Ovary (tissue), 9 donors: ENCODE measurements around the gene ERO1A. TPM values are rescaled to one million over a fixed set of nuclear protein-coding genes. Genes with fewer than 3 reads are reported as not detected.

Experiments used
- DNase-seq, 5 donors: peaks; one replicate each; pipeline ENCODE4 v3.0.0-alpha.2; 2019 to 2020
- H3K27ac ChIP-seq, 2 donors: fragments of 200-600 bp; one replicate each; pipeline versions ENCODE4 v1.5.1 to v1.8.0; 2019 to 2022
- H3K27me3 ChIP-seq: fragments of 200-600 bp; one replicate; pipeline ENCODE4 v1.8.0; 2022
- H3K36me3 ChIP-seq: fragments of 200-600 bp; sonication (generic); one replicate; pipeline ENCODE4 v1.5.1; 2019
- H3K4me1 ChIP-seq: one replicate; pipeline ENCODE4 v1.8.1; 2013; ENCODE audit warnings: mild to moderate bottlenecking, moderate library complexity; ENCODE audit not compliant: insufficient read depth
- H3K4me3 ChIP-seq: fragments of 200-600 bp; sonication (generic); one replicate; pipeline ENCODE4 v1.5.1; 2017
- H3K9me3 ChIP-seq, 2 donors: fragments of 200-600 bp in 1 of 2; sonication (generic) in 1 of 2; one replicate each; pipeline versions ENCODE4 v1.5.1 to v1.8.1; 2013 to 2019; ENCODE audit warnings: mild to moderate bottlenecking in 1 of 2, moderate library complexity in 1 of 2
- CTCF ChIP-seq, 3 donors: fragments of 450-650 bp in 2 of 3; fragments of 200-600 bp in 1 of 3; IDR thresholded peaks; one replicate each; pipeline versions ENCODE4 v1.5.1 to v1.8.0; 2016 to 2022; ENCODE audit warnings: antibody characterized with exemption in 3 of 3, mild to moderate bottlenecking in 1 of 3
- EP300 ChIP-seq: sonication (generic); formaldehyde crosslinking; IDR thresholded peaks from one replicate; pipeline ENCODE4 v1.6.1; 2017; ENCODE audit warnings: antibody characterized with exemption
- POLR2A ChIP-seq: fragments of 450-650 bp; IDR thresholded peaks from one replicate; pipeline ENCODE4 v1.6.1; 2017; ENCODE audit warnings: antibody characterized with exemption, mild to moderate bottlenecking, moderate library complexity
- WGBS, 3 donors: extraction: QIAGEN DNeasy Blood & Tissue Kit in 1 of 3; methylation state at CpG; one replicate each; pipeline versions ENCODE4 v1.1.5 to v1.1.7; 2013 to 2017; 5-methylcytosine and 5-hydroxymethylcytosine counted together
- intact Hi-C, 4 donors: fragments of 100-400 bp; cut with DNase I; formaldehyde crosslinking; loops; one replicate each; pipeline versions ENCODE4 v1.11.0 to v1.15.1; 2022 to 2023
- polyA plus RNA-seq, 2 donors: library from polyadenylated mRNA; stranded (reverse); fragments of 200-250 nt in 1 of 2; fragments of 350-450 nt in 1 of 2; fragmentation: Illumina TruSeq in 1 of 2; extraction: RNeasy Lipid Tissue Mini Kit (QIAGEN cat#74804) in 1 of 2; gene quantifications; one replicate each; pipeline ENCODE4 v1.2.3, GENCODE V29; 2013 to 2014
- total RNA-seq, 7 donors: library from RNA; depleted of rRNA in 2 of 7; stranded (reverse); fragments of >200 nt in 2 of 7; fragmentation: NEBNext Ultra II Directional in 3 of 7; extraction: Animal tissue kit (Norgen Biotek cat#: 25700) in 3 of 7; gene quantifications; one replicate each; pipeline versions ENCODE4 v1.1.0 to v1.2.4, GENCODE V29; 2016 to 2023
- donor health status: DM: no; HTN: no; CAD: no; lungs with moderate emphysema.
- donor health status: DM: no; HTN: no; CAD: no.
- donor health status: Bipolar disorder and iron deficiency.
- donor health status: DM: yes; HTN: yes; CAD: no.
- donor health status: DM: no; HTN: no; CAD: no.
- donor health status: DM: yes; HTN: yes; CAD: no.

Gene ERO1A
- total and polyA plus RNA-seq, 9 donors, result 6.5 to 30.6 (median 21.2) TPM

- intact Hi-C loops, result no loop called here
- no peaks in the 10 kb centered on the region for H3K27me3 ChIP-seq
- no peak overlapping the region for H3K27ac ChIP-seq
- no peak for DNase-seq
- no peaks in the 10 kb centered on the region for H3K9me3 ChIP-seq
- WGBS, 3 donors, result 73 to 79% (median 74%) methylated on average over 3 of the region's 3 CpGs
- no peaks in the 10 kb centered on the region for H3K36me3 ChIP-seq
- H3K4me1 ChIP-seq, result peaks cover 3% of the 10 kb centered on the region
- TF ChIP-seq CTCF (IDR thresholded peaks at IDR 0.05) (no peak), EP300 (no peak), POLR2A (no peak)
- H3K4me3 ChIP-seq, result no peak overlapping the region
These were observed 7.9 kb upstream of the ERO1A start for GRCh38 chr14:52703225-52703624.

DNA sequence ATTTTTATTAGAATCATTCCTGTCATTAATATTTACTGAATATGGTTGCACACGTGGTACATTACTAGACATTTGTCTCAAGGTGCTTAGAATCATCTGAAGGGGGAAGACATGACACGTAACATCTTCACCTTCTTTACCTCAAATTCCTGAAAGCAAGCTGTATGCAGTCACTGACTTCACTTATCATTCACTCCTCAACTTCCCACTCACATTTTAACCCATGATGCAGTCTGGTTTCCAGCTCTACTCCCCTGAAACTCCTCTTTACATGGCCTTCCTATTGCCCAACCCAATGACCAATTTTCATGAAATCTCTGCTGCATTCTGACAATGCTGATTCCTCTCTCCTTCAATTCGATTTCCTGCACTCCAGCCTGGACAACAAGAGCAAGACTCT, 5.9 kb upstream of the ERO1A start:
- Histone ChIP-seq H3K27ac (no peak overlapping the region), H3K27me3 (no peaks in the 10 kb centered on the region), H3K4me1 (no peaks in the 10 kb centered on the region), H3K36me3 (no peaks in the 10 kb centered on the region), H3K9me3 (no peaks in the 10 kb centered on the region), H3K4me3 (no peak overlapping the region)
- intact Hi-C loops, result no loop called here
- 70 to 75% (median 75%) methylated on average over 3 of the region's 3 CpGs for WGBS, 3 donors
- DNase-seq, result no peak
- no peak for TF ChIP-seq POLR2A
- TF ChIP-seq CTCF (IDR thresholded peaks at IDR 0.05), result no peak
- no peak for TF ChIP-seq EP300

- intact Hi-C loops, result no loop called here
- 36 to 41% (median 39%) methylated on average over 2 of the region's 2 CpGs for WGBS, 3 donors
These were observed 5.4 kb upstream of the ERO1A start for GRCh38 chr14:52700701-52701172.

DNA sequence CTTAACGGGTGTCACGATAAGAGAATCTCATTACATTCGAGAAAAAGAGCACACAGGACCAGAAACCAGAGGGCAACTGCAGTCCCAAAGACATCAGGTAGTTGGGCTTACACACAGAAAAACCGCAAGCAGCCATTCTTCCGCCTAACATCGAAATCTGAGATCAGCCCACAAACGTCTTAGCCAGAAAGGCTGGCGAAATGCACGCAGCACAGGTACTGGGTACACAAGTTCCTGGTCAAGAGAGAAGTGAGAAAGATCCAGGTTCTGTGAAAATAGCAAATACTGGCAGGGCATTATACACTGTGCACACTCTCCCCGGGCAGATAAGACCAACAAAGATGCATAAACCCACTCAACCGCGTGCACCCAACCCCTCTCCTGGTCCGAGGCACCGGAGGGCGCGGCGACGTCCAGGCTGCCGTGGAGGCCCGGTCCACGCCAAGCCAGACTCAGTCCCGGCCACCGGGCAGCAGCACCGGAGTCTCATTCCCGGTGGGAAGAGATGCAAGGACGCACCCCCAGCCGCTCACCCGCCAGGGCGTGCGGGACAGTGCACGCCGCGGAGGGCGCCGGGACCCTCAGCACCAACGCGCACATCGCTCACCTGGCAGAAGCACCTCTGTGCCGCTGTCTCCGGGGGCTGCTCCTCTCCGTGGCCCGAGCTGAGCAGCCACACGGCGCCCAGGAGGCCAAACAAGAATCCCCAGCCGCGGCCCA, 437 bp downstream of the ERO1A start:
- Histone ChIP-seq H3K36me3 (no peaks in the 10 kb centered on the region), H3K27ac (peak overlapping the region; percentile 72 to 92), H3K27me3 (no peaks in the 10 kb centered on the region), H3K4me3 (peak overlapping the region; percentile 76), H3K9me3 (no peaks in the 10 kb centered on the region), H3K4me1 (peaks cover 2% of the 10 kb centered on the region)
- peak in 3 of 5 donors; percentile 26 to 46 (median 31) for DNase-seq
- TF ChIP-seq EP300 (no peak), POLR2A (no peak), CTCF (IDR thresholded peaks at IDR 0.05) (no peak)
- 0 to 1% (median 0%) methylated on average over 35 to 46 of the region's 46 CpGs for WGBS, 3 donors
- intact Hi-C loops, result no loop called here

More at GRCh38 chr14:52700701-52701172, 5.4 kb upstream of the ERO1A start:
- Histone ChIP-seq H3K36me3 (no peaks in the 10 kb centered on the region), H3K27me3 (no peaks in the 10 kb centered on the region), H3K27ac (no peak overlapping the region), H3K9me3 (no peaks in the 10 kb centered on the region), H3K4me1 (no peaks in the 10 kb centered on the region), H3K4me3 (no peak overlapping the region)
- DNase-seq, result no peak
- TF ChIP-seq EP300 (no peak), CTCF (IDR thresholded peaks at IDR 0.05) (no peak), POLR2A (no peak)
